Smooth muscle cell (in vitro differentiated cells): Measurements from ENCODE around the gene PDXP. TPM values are rescaled to one million over a fixed set of nuclear protein-coding genes. Genes with fewer than 3 reads are reported as not detected.

Experiments used
- DNase-seq: peaks from one replicate; lab custom pipeline; 2025; ENCODE audit not compliant: unreplicated experiment; lab: John Stamatoyannopoulos, UW
- H2AFZ ChIP-seq: fragments of 200-600 bp; sonication (generic); 2 replicates; pipeline ENCODE4 v1.6.0; 2016; ENCODE audit warnings: antibody characterized with exemption, low read depth, mild to moderate bottlenecking
- H3F3A ChIP-seq: fragments of 200-600 bp; sonication (generic); 2 replicates; pipeline ENCODE4 v1.6.0; 2017; ENCODE audit warnings: antibody characterized with exemption, low read depth
- H3K27ac ChIP-seq: fragments of 200-600 bp; sonication (generic); 2 replicates; pipeline ENCODE4 v1.5.1; 2016; ENCODE audit warnings: low read depth, mild to moderate bottlenecking
- H3K27me3 ChIP-seq: fragments of 200-600 bp; sonication (generic); 2 replicates; pipeline ENCODE4 v1.6.1; 2016; ENCODE audit warnings: low read depth, mild to moderate bottlenecking
- H3K36me3 ChIP-seq: fragments of 200-600 bp; sonication (generic); 2 replicates; pipeline ENCODE4 v1.5.1; 2016; ENCODE audit warnings: low read depth
- H3K4me1 ChIP-seq: fragments of 200-600 bp; sonication (generic); 2 replicates; pipeline ENCODE4 v1.5.1; 2016; ENCODE audit warnings: low read depth
- H3K4me2 ChIP-seq: fragments of 200-600 bp; sonication (generic); 2 replicates; pipeline ENCODE4 v1.6.0; 2016; ENCODE audit warnings: mild to moderate bottlenecking
- H3K4me3 ChIP-seq: fragments of 200-600 bp; sonication (generic); 2 replicates; pipeline ENCODE4 v1.5.1; 2016; ENCODE audit warnings: mild to moderate bottlenecking
- H3K79me2 ChIP-seq: fragments of 200-600 bp; sonication (generic); 2 replicates; pipeline ENCODE4 v1.6.0; 2016; ENCODE audit warnings: low read depth, mild to moderate bottlenecking
- H3K9ac ChIP-seq: fragments of 200-600 bp; sonication (generic); 2 replicates; pipeline ENCODE4 v1.6.0; 2016; ENCODE audit warnings: low read depth
- H3K9me3 ChIP-seq: fragments of 200-600 bp; sonication (generic); replicated peaks from 2 replicates; pipeline ENCODE4 v1.5.1; 2016; ENCODE audit warnings: low read depth
- H4K20me1 ChIP-seq: fragments of 200-600 bp; sonication (generic); 2 replicates; pipeline ENCODE4 v1.6.0; 2016; ENCODE audit warnings: low read depth
- CTCF ChIP-seq: fragments of 200-600 bp; sonication (generic); IDR thresholded peaks from 2 replicates; pipeline ENCODE4 v1.5.1; 2017; ENCODE audit warnings: borderline replicate concordance, mild to moderate bottlenecking, antibody characterized with exemption; ENCODE audit not compliant: insufficient read depth, poor library complexity, severe bottlenecking
- WGBS: methylation state at CpG from one replicate; pipeline ENCODE4 v1.1.7; 2016; ENCODE audit warnings: low lambda C conversion rate; 5-methylcytosine and 5-hydroxymethylcytosine counted together
- polyA plus RNA-seq: library from polyadenylated mRNA; unstranded; fragments of >200 nt; fragmentation: Nextera tagmentation; extraction: Ambion mirVana; gene quantifications from 2 replicates; pipeline ENCODE4 v1.2.1, GENCODE V29; 2016
- total RNA-seq: library from RNA; depleted of rRNA; stranded (reverse); fragments of >200 nt; gene quantifications from 2 replicates; pipeline ENCODE4 v1.2.3, GENCODE V29; 2014

Gene PDXP
- total and polyA plus RNA-seq, 2 experiments from 2014 or later: 16.5 to 20.7 TPM

GRCh38 chr22:37674951-37675929, 16.7 kb downstream of the PDXP start, which contains the start of gene LGALS1:
LGALS1 (plus strand) TSS chr22:37675636; CDS start chr22:37675703, 67 bp downstream.
- Histone ChIP-seq H2AFZ (no peak within 1 kb of the TSS), H3F3A (peaks cover 38% of the 10 kb centered on the region), H3K79me2 (peaks cover 23% of the 10 kb centered on the region), H3K36me3 (no peaks in the 10 kb centered on the region), H3K4me2 (peak within 1 kb of the TSS; percentile 97), H3K27me3 (no peaks in the 10 kb centered on the region), H4K20me1 (peaks cover 31% of the 10 kb centered on the region), H3K27ac (peak within 1 kb of the TSS; percentile 92), H3K4me1 (peaks cover 3% of the 10 kb centered on the region), H3K4me3 (peak within 1 kb of the TSS; percentile 74), H3K9ac (peak within 1 kb of the TSS; percentile 93), H3K9me3 (no peaks in the 10 kb centered on the region)
- WGBS: 23% methylated on average over 34 of the region's 34 CpGs
- peak; percentile 89 for DNase-seq
- TF ChIP-seq CTCF: no peak

GRCh38 chr22:37675930-37676735, 17.6 kb downstream of the PDXP start:
- peak overlapping the region; percentile 93 for H3K9ac ChIP-seq

GRCh38 chr22:37676736-37677492, 18.4 kb downstream of the PDXP start:
- H3F3A ChIP-seq: peaks cover 45% of the 10 kb centered on the region
- H3K27me3 ChIP-seq: no peaks in the 10 kb centered on the region
- H3K4me3 ChIP-seq: peak overlapping the region; percentile 74
- H3K27ac ChIP-seq: peak overlapping the region; percentile 92
- H4K20me1 ChIP-seq: peaks cover 43% of the 10 kb centered on the region
- no peaks in the 10 kb centered on the region for H3K9me3 ChIP-seq
- H3K9ac ChIP-seq: peak overlapping the region; percentile 93
- peaks cover 3% of the 10 kb centered on the region for H3K4me1 ChIP-seq
- H3K4me2 ChIP-seq: peak overlapping the region; percentile 97
- no peaks in the 10 kb centered on the region for H3K36me3 ChIP-seq
- no peak overlapping the region for H2AFZ ChIP-seq
- peaks cover 23% of the 10 kb centered on the region for H3K79me2 ChIP-seq
- DNase-seq: peak; percentile 80
- WGBS: under 1% methylated on average over 17 of the region's 42 CpGs
- TF ChIP-seq CTCF: no peak

More at GRCh38 chr22:37675930-37676735, 17.6 kb downstream of the PDXP start:
- Histone ChIP-seq H3K4me1 (peaks cover 3% of the 10 kb centered on the region), H3K27me3 (no peaks in the 10 kb centered on the region), H3K4me2 (peak overlapping the region; percentile 97), H4K20me1 (peaks cover 40% of the 10 kb centered on the region), H3K36me3 (no peaks in the 10 kb centered on the region), H3F3A (peaks cover 45% of the 10 kb centered on the region), H2AFZ (no peak overlapping the region), H3K27ac (peak overlapping the region; percentile 92), H3K9me3 (no peaks in the 10 kb centered on the region), H3K79me2 (peaks cover 23% of the 10 kb centered on the region), H3K4me3 (peak overlapping the region; percentile 74)
- no peak for DNase-seq
- WGBS: 21% methylated on average over 10 of the region's 17 CpGs
- no peak for TF ChIP-seq CTCF
